GM20431 (cell line): ENCODE results near the gene POGLUT3.

Experiments used
- in situ Hi-C: fragments of 300-500 bp; cut with MseI, MboI; formaldehyde crosslinking; loops from one replicate; pipeline ENCODE4 v1.15.0; 2020; ENCODE audit warnings: low sequenced_read_pairs; ENCODE audit not compliant: unreplicated experiment

The POGLUT3 gene

GRCh38 chr11:108508653-108509593 is 10.7 kb upstream of the POGLUT3 start:
- in situ Hi-C loops = no loop called here

DNA sequence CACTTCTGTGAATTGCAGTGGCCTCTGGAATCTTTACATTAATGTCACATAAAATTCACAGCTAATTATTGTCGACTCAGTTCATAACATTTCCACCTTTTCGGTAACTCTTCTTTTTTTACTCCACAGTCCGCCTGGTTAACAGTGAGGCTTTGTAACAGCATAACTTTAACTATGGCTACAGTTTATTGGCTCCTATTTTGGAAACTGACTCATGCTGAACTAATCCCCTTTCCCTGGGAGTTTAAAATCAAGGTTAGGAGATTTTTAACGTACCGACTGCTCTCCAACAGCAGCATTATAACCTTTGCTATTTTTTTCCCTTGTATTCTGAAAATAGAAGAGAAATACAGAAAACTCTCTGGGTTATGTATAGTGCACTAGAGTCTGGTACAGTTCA is 3.2 kb upstream of the POGLUT3 start:
- in situ Hi-C loops = no loop called here

- in situ Hi-C loops = no loop called here
Measured at GRCh38 chr11:108500721-108501120, 2.5 kb upstream of the POGLUT3 start.

GRCh38 chr11:108500169-108500568 is 2.0 kb upstream of the POGLUT3 start:
- in situ Hi-C loops = no loop called here

DNA sequence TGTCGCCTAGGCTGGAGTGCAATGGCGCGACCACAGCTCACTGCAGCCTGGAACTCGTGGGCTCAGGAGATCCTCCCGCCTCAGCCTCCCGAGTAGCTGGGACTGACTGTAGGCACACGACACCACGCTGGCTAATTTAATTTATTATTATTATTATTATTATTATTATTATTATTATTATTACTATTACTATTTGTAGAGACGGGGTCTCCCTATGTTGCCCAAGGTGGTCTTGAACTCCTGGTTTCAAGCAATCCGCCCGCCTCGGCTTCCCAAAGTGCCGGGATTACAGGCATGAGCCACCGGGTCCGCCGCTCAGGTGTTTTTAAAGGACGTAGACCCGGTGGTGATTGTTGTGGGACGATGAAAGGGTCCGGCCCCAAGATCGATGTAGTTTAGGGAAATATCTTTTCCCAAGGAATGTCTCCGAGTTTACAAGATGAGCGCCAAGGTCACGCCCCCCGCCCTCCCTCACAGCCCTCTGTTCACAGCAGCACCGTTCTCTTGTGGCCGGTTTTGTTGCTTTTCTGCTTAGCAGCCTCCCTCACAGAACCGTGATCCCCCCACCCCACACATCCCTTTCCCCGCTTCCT is 728 bp upstream of the POGLUT3 start:
- in situ Hi-C loops = no loop called here

DNA sequence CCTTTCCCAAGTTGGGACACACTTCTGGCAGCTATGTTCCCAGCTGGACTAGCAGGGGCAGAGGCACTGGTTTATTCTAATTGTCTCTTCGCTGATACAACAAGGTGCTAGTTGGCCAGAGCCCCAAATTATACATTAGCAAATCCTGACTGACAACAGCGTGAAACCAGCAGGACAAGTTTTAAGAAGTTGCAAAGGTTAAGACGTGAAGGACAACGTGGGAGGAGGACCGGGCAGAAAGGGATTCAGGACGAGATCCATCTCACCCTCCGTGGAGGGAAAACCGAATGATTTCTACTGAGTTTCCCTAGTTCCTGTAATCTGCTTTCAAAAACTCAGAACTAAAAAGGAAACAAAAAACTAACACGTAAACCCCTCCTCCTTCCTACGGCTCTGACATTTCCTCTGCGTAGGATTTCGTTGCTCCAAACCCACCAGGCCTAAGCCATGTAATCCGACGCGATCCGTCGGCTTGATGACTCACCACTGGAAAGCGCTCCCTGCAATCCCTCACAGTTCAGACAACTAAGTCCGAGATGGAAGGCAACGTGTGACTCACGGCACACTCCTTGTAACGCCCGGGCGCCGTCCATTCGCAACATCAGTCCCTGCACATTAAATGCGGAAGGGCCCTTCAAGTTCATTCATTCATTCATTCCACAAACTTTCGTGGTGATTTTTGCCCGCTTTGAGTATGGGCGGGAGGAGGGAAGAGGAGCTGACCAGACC is 703 bp downstream of the POGLUT3 start:
- in situ Hi-C loops = no loop called here

DNA sequence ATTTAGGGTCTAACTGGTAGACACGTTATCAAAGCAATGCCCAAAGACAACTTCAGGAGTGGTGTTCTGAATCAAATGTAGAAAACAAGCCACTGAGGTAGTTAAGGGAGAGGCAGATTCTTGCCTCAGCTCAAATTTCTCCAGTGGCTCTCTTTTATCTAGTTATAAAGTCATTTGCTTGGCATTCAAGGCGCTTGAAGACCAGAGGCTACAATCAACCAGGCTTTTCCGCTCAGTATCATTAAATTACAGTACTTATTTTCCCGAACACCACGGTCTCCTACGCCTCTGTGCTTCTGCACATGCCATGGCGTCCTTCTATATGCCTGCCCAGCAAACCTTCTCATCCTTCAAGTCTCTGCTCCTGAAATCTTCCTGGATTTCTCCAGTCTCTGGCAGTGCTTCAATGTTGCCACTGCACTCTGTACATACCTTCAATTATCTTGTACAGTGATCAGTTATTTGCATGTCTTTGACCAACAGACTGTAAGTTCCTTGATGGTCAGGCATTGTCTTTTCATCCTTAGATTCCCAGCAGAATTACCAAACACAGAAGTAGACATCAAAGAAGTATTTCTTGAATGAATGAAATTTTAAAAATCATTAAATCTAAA is 1.4 kb downstream of the POGLUT3 start:
- in situ Hi-C loops = no loop called here

DNA sequence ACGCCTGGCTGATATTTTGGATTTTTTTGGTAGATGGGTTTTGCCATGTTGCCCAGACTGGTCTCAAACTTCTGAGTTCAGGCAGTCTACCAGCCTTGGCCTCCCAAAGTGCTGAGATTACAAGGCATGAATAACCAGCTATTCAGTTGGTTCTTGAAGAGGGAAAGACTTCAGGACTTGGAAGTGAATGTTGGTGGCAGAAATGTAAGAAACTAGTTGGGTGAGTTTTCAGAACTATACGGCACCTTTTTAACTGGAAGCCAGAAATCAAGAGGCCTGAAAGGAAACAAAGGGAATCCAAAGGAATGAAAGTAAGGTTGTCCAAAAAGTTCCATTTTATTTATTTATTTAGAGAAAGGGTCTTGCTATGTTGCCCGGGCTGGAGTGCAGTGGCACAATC is 2.9 kb downstream of the POGLUT3 start:
- in situ Hi-C loops = no loop called here

DNA sequence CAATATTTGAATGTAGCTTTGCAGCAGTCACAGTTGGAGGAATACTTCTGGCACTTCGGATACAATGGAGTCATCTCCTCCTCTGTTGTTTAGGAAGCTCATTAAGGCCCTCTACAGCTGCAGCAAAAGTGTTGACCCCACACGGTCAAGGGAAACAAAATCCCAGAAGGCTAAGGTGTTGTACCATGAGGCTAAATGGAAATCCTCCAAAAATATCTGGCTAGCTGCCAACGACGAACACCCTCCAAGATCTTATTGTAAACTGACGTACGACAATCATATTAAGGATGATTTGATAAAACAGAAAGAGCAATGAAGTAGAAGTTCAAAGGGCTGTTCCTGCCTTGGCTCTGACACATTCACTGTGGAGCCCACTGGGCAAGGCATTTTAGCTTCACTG is 4.0 kb downstream of the POGLUT3 start:
- in situ Hi-C loops = no loop called here

- in situ Hi-C loops = no loop called here
Measured at GRCh38 chr11:108491936-108492335, 6.2 kb downstream of the POGLUT3 start.

DNA sequence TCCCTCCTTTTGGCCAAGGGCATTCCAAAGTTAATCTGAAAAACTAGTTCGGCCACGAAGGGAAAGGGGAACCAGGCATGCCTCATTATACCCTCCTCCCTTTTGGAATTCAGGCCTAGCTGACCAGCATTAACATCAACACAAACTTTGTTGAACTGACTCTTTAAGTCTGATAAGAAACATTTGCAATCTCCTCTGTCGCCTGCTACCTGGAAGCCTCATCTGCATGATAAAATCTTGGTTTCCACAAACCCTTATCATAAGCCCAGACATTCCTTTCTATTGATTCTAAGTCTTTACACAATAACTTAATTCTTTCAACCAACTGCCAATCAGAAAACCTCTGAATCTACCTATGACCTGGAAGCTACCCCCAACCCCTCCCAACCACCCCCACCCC is 11.4 kb downstream of the POGLUT3 start:
- in situ Hi-C loops = no loop called here

DNA sequence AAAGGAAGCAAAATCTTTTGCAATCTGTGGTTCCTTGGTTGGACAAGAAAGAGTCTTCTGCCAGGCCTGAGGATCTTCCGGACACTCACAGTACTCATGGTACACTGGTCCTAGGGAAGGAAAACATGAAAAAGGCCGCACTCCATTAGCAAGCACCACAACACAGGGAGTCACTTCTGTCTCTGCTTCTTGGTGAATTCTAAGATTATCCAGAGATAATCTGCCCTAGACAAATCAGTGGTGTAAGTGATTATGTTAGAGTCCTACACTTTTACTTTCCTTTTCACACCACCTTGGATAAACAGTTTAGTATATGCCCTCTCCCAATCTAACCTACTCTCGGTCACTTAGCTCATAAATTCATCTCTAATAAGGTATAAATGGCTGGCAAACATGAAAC is 11.9 kb downstream of the POGLUT3 start:
- in situ Hi-C loops = no loop called here

GRCh38 chr11:108483163-108483562 is 15.0 kb downstream of the POGLUT3 start:
- in situ Hi-C loops = no loop called here

- in situ Hi-C loops = no loop called here
Measured at GRCh38 chr11:108474664-108475463, 23.3 kb downstream of the POGLUT3 start.

DNA sequence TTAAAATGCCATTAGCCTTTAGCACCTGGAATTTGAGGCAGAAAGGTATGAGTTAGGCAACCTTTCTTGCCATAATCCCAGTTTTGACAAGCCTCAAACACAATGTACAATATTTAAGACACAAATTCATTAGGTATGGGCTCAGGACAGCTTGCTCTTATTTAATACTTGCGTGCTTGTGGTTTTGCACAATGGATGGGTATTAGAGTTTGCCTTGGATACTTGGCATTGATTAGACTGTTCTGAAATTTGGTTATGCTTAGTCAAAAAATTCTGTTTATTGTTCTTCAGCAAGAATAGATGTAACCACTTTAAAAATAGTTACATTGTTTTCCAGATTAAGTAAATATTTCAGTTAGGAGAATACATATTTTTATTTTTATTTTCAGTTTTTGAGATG is 25.5 kb downstream of the POGLUT3 start:
- in situ Hi-C loops = no loop called here

- in situ Hi-C loops = no loop called here
Measured at GRCh38 chr11:108468478-108468864, 29.7 kb downstream of the POGLUT3 start.

GRCh38 chr11:108467091-108467823 is 30.9 kb downstream of the POGLUT3 start, which contains the start of gene C11orf65:
Gene C11orf65 (minus strand): TSS chr11:108467529. CDS start chr11:108461559, 5,970 bp downstream.
- in situ Hi-C loops = no loop called here

DNA sequence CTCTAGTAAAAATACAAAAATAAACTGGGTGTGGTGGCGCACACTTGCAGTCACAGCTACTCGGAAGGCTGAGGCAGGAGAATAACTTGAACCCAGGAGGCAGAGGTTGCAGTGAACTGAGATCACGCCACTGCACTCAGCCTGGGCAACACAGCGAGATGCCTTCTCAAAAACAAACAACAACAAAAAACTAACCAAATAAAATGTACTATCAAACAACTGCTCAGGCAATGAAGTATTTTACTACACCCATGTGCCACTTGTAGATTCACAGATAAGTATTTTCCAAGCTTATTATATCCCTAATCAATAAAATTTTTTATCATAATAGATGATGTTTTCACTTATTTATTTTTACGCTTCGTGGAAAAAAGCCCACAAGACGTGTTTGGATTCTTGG is 31.8 kb downstream of the POGLUT3 start:
- in situ Hi-C loops = no loop called here

DNA sequence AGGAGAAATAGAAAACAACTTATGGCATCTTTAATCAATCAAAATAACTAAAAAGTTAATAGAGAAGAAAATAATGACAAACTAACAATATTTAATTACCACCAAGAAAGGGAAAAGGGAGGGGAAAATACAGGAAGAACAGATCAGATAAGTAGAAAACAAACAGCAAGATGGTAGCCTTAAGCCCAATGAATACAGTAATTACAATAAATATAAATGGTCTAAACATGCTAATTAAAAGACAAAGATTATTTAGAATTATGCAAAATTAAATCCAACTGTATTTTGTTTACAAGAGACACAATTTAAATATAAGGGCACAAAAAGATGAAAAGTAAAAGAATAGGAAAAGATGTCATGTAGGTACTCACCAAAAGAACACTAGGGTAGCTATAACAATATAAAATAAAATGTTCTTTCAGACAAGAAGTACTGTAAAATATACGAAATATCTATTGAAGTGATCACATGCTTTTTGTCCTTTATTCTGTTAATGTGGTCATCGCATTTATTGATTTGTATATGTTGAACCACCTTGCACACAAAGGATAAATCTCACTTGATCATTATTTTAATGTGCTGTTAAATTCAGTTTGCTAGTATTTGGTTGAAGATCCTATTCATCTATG is 44.9 kb downstream of the POGLUT3 start:
- in situ Hi-C loops = no loop called here
